Medulla oblongata (tissue), 1 donor: Measurements from ENCODE around the gene TBC1D19.
"Not testable (repeated sequence)": the region's sequence is repeated elsewhere in the genome, so short reads cannot be mapped to it uniquely, and the experiment has no call there.

Experiments used
- DNase-seq: peaks from one replicate; pipeline ENCODE4 v3.0.0-alpha.2; 2015; ENCODE audit errors: extremely low spot score

TBC1D19 gene

DNA sequence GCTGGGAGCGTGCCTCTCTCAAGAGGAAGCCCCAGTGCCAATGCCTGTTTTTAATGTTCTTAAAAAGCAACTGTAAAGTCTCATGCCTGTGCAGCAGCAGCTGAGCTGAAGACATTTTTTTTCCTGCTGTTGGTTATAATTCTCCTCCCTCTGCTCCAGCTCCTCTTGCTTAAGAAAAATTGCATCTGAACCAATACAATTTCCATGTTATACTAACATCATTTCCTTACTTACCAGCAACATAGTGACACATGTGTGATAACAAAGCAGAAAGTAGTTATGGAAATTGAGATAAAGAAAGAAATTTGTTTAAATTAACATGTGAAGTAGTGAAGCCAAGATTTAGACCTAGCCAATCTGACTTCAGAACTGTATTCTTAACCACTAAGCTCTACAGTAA lies 101.4 kb downstream of the TBC1D19 start:
- no peak for DNase-seq

DNA sequence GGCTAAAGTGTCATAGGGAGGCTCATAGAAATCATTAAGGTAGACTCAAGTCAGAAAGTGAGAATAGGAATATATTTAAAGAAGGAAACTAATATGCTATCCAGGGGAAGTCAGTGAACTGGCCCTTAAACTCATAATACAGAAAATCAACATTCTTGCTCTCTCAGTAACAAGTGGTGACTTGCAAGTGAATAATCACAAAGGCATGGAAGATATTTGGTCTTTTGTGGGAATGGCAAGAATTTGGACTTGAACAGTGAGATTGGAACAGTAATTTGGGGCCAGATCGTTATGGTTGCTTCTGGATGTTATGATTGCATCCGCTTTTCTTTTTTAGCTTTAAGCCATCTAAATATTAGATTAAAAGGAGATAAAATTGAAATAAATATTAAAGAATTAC lies 103.8 kb downstream of the TBC1D19 start:
- DNase-seq = no peak

DNA sequence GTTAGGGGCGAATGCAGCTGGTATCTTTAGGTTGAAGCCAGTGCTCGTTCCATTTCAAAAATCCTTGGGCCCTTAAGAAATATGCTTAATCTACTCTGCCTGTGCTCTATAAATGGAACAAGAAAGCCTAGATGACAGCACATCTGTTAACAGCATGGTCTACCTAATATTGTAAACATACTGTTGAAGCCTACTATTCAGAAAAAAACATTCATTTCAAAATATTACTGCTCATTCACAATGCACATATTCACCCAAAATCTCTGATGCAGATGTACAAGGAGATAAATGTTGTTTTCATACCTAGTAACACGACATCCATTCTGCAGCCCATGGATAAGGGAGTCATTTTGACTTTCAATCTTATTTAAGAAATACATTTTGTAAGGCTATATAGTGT lies 106.6 kb downstream of the TBC1D19 start:
- no peak for DNase-seq

DNA sequence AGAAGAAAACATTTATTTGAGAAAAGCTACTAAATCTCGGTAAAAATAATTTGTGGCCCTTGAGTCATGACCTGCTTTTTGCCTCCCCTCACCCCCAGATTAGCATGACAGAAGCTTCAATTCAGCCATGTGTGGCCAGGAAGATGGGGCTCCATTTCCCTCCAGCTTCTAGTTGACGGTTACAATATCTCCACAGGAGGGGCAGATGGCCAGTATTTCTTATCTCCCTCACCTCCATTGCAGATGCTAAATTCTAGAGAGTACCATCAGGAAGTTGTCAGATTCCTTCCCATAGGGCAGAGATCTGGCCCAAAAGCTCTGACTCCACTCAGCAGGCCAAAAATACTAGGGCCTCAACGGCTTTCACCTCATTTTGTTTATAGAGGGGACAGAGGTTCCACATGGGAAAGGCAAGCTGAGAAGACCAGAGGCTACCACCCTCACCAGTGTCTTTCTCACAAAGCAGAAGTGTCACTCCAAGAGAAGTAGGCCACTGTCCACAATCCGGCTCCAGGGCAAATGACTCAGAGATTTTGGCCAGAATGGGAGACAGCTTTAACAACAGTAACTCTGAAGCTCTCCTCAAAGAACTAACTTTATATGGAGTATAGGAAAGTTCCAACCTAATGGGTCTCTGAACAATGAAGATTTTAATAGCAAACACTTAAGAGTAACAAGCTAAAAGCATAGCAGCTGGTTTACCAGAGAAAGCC lies 108.3 kb downstream of the TBC1D19 start:
- no peak for DNase-seq

DNA sequence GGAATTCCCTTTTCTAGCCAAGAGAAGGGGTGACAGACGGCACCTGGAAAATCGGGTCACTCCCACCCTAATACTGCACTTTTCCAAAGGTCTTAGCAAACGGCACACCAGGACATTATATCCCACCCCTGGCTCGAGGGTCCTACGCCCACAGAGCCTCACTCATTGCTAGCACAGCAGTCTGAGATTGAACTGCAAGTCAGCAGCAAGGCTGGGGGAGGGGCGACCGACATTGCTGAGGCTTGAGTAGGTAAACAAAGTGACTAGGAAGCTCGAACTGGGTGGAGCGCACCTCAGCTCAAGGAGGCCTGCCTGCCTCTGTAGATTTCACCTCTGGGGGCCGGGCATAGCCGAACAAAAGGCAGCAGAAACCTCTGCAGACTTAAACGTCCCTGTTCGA lies 110.2 kb downstream of the TBC1D19 start:
- not testable (repeated sequence) for DNase-seq

DNA sequence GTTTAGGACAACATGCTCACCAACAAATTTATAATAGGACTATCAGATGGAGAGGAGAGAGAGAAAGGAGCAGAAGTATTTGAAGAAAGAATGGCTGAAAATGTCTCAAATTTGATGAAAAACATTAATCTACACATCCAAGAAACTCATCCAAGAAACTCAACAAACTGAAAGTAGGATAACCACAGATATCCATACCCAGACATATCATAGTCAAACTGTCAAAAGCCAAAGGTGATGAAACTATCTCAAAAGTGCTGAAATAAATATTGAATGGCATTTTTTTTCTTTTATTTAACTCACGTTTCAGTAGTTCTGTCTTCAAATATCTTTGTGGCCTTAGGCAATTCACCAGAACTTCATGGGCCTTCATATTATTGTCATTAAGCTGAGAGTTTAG lies 116.2 kb downstream of the TBC1D19 start:
- no peak for DNase-seq

DNA sequence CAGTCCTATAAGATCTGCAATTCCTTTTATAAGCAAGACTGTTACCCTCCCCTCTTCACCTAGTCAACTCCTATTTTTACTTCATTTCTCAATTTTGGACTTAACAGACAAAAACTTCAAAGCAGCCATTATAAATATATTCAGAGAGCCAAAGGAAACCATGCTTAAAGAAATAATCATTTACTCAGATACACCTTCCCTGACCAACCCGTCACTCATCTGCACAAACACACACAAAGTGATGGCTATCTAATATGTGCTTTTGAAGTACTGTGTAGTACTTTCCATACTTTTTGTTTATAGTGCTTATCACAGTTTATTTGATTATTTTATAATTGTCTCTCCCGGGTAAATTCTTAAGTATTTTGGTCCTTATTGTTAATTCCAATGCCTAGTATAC lies 117.2 kb downstream of the TBC1D19 start:
- DNase-seq = no peak

DNA sequence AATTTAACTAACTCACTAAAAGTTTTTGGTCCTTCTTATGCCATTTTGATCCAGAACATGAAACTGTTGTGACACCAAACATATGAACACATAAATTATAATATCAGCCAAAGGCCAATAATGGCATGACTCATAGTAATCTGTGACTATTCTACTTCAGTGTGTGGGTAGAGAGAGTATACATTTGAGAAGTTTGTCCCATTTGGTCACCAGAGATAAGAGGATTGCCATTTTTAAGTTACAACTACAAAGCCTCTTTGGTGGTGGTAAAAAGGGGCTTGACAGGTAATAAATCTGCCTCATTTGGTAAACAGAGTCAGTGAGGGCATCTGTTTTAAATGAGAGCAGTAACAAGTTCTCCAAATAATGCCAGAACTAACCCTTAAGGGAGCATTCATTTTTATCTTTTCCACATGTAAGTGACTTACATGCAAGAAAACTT lies 117.9 kb downstream of the TBC1D19 start:
- DNase-seq = no peak

DNA sequence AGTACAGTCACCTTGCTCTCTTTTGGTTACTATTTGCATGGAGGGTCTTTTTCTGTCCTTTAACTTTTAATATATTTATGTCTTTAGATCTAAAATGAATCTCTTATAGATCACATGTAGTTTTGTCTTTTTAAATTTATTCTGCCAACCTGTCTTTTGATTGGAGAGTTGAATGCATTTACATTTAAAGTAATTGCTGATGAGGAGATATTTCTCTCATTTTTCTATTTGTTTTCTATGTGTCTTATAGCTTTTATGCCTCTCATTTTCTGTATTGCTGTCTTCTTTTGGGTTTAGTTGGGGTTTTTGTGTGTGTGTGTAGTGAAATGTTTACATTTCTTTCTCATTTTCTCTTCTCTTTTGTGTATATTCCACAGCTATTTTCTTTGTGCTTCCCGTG lies 123.5 kb downstream of the TBC1D19 start:
- DNase-seq = no peak

DNA sequence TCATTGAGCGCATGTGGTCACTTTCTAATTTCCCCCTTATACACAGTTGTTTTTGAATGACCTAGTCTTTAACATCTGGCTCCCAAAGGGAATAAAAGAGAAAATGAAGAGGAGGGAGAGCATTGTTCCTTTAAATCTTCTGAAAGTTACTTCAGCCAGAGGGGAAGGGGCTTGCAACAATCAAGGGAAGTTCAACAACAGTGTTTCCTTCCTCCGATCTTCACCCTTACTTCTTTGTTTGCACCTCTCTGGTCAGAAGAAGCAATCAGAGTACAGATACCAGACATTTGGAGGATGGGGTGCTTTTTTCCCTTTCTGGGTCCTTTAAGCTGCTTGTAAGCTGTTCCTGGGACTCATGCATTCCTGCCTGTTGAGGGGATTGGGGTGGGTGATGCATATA lies 125.4 kb downstream of the TBC1D19 start:
- DNase-seq = no peak

DNA sequence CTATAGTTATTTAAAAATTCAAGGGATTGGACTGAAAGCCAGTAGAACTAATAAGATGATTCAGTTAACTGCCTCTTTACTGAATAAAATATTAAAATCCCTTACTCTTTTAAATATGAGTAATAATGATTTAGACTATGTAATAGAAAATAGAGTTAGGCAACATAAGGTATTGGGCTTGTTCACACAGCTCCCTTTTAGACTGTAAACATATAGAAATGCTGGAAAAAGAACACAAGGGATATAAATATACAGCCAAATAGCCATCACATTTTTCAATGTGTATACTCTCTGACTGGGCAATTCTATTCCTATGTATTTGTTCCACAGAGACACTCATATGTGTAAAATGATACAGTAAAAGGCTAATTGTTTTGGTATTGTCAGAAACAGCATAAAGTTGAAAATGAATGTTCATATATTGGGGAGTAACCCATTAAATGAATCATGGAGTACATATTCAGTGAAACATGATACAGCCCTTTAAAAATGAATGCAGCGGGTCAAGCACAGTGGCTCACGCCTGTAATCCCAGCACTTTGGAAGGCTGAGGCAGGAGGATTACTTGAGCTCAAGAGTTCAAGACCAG lies 129.8 kb downstream of the TBC1D19 start:
- no peak for DNase-seq

DNA sequence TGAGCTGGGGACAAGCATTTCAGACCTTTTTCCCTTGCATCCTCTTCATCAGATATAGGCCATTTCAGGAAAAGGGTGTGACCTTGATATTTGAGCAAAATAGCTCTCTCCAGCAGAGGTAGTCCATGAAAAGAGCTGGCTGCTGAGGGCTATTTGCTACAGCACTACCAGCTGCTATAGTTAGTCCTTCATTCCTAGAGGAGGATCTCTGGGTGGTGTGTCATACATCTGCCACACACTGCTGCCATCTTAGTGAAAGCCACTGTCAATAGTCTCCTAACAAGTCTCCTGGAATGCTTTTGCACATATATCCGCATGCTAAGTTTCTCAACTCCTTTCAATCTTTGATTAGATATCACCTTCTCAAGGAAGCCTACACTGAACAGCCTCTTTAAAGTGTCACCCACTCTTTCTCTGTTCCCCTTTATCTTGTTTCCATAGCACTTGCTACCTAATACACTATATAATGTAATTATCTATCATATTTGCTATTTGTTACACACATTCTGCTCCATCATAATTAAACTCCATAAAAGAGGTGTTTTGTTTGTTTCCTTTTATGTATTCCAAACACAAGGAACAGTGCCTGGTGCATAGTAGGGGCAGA lies 131.9 kb downstream of the TBC1D19 start:
- DNase-seq = no peak

DNA sequence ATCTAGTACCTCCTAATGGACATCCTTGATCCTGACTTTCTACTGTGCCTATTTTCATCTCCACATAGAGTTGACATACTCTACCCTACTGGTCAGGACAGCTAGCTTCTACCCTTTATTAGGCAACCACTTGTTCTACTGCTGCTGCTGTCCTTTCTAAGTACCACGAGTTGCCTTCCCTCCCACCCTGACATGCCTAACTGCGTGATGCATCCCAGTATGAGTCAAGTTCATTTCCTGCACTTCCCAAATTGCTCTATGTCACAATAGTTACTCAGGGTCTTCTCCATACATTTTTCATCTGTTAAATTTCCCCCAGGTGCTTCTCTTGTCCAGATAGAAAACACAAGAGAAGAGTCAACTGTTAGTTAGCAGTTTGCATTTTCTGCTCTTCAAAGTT lies 133.4 kb downstream of the TBC1D19 start:
- no peak for DNase-seq

DNA sequence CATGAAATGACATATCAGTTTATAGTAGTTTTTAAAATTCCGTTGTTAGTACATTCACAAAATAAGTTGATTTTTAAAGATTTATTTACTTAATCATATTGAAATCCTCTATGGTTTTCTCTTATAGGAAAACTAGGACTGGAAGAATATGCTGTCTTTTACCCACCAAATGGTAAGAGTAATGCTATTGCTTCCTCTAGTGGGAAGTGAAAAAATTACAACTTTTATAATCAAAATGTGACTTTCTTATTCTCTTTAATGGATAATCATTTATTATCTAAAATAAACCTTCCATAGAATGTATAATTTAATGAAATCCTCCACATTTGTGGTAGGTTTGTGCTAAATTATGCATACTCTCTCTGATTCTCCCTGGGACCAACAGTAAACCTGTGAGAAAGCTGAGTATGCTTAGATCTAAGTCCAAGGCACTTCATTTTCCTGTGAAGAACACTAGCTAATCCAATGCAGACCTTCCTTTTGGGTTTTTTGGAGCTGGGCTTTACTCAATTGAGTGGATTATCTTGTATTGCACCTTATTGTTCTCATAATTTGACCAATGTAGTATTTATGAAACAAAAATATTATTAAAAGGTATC lies 136.2 kb downstream of the TBC1D19 start:
- peak; percentile 38 for DNase-seq

DNA sequence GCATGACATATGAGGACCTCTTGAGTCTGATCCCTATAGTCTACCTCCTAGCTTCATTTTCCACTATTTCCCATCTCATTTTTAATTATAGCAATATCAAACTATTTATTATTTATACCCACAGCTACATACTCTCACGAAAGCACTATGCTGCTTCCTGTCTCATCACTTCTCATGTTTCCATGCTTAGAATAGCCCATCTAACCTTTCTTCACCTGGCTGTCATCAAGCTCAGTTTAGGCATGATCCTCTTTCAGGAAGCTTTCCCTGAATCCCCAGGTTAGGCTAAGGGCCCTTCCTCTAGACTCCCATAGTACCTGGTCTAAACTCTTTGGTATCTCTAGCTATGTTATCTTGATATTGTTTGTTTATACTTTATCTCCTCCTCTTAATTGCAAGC lies 137.8 kb downstream of the TBC1D19 start:
- DNase-seq = no peak

DNA sequence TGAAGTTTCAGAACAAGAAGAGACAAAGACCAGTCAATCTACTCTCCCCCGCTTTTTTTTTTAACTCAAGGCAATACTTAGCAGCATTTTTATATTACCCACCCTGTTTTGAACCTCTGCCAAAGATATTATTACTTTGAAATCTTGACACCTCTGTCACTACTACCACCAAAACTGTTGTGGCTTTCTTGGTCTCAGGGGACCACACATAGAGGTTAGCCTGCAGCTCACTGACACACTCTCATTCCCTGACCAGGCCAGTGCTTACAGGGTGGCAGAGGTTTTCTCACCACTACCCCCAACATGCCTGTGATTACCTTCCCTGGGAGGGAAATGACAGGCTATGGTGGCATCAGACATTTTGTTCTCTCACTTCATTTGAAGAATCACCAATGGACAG lies 139.3 kb downstream of the TBC1D19 start:
- DNase-seq = no peak

DNA sequence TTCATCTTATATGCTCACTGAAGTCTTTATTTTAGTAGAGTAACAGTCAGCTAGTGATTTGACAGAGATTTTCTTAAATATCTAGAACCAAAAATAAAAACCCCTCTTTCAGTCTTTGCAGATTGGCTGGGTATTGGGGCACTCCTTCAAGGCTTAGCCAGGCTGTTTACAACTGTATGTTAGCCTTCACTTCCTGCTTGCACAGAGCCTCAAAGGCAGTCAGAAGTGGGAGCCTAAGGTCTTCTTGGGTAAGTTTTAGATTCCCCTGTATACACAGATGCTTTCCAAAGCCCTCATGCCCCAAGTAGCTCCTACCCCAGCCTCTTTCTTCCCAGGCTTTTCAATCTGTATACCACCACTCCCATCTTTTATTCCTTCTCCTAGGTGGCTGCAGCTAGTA lies 140.7 kb downstream of the TBC1D19 start:
- DNase-seq = no peak

DNA sequence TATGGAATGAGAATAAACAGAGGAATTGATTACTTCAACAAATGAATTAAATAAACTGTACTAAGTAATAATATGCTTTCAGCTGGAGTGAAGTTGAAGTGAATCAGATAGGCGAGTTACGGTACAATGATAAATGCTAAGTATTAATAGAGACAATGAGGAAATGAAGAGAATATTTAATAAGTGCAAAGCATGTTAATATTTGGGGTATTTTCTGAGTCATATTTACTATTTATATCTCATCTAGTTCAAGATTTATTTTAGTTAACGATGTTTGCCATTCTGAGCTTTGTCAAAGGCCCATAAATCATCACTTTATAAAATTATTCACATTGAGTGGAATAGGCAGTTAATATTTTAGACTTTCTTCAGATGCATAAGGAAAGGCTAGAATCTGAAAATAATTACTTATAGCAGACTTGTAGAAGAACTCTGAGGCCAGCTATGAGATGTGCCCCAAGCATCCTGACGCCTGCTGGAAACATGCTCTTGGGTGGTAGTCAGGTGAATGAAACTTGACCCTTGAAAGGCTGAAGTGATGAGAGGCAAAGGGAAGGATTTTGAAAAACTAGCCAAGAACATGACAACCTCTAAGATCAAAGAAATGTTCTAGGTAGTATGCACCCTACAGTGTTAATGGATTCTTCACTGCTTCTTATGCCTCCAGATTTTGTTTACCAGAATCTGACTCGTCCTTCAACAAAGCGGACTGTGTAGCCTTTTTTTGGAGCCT lies 142.9 kb downstream of the TBC1D19 start:
- DNase-seq = no peak

DNA sequence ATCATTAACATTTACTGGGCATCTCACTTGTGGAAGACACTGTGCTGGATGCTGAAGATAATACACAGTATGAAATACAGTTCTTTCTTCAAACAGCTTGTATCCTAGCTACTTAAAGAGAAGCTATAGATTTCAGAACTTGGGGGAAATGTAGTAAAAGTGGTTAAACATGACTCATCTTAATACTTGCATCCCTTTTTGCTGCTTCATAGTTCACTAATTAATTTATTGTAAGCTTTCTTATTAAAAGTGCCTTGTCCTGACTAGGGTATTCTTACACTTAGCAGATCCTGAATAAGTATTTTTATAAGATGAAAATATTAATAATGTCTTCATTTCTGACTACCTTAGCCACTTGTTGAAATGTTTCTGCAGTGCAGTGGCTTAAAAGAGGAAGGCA lies 144.0 kb downstream of the TBC1D19 start:
- DNase-seq = no peak

DNA sequence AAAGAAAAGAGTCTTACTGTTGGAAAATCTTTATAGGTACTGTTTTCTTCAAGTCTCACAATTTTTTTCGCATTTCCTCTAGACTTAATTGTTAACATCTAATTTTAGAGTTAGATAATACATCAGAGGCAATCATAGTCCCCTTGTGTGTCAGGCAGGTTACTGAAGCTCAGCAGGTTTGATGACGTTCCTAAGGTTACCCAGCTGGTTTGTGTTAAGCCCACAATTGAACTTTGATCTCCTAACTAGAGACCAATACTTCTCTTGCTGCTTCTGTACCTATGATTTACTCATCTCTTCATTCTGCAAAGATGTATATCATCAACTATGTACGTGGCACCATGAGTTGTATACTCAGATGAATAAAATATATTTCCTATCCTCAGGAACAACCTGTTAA lies 145.1 kb downstream of the TBC1D19 start:
- no peak for DNase-seq

DNA sequence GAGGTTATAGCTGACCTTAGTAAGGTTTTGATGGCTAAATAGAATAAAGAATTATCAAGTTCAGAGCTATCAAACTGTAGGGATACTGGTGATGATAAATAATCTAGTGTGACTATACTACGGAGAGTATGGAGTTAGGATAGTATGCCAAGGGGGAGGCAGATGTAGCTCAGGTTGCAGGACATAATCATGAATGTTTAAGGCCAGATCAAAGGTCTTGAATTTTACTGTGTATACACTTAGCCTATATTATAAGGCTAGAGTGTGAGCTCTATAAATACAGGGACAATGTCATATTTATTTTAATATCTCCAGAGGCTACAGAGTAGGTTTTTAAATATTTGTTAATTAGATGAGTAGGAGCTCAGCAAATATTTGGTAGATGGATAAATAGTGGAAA lies 145.7 kb downstream of the TBC1D19 start:
- DNase-seq = no peak

DNA sequence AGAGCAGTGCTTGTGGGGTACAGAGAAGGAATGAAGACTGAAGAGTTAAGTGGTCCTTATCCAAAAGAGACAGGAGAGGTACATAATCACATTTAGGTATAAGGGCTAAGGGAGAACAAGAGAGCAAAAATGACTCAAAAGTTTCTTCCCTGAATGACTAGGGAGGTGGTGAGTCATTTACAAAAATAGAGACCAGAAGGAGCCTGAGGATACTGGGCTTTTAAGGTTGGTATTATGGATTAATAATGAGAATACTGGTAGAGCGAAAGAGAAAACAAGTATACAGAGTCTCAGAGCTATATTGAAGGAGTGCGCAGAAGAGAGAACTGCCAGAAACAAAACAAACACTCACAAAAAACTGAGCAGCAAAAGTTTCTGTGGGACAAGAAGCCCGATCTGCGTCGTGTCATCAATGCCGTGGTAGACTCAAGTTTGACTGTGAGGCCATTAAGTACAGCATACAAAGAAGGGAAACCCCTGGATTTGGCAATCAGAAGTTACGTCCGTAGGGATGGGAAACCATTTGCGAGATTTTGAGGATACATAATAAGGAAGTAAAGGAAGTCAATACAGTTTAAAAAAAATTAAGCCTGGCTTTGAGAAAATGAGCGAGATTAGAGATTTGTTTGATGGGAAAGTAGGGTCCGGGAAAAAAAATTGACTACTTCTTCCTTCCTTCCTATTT lies 147.6 kb downstream of the TBC1D19 start:
- DNase-seq = no peak
